GM18867 (cell line): ENCODE measurements around the gene DIP2C.

Experiments
- ATAC-seq: cut with Tn5 transposase; IDR thresholded peaks from one replicate; pipeline ENCODE4 v1.9.1; 2021; ENCODE audit warnings: mild to moderate bottlenecking, moderate library complexity; ENCODE audit not compliant: unreplicated experiment

The DIP2C gene

GRCh38 chr10:508726-509125 is 180.7 kb downstream of the DIP2C start:
- ATAC-seq = no peak

- ATAC-seq = no peak
Observed at GRCh38 chr10:507908-508444, 181.5 kb downstream of the DIP2C start.

- no peak for ATAC-seq
Observed at GRCh38 chr10:507355-507699, 182.1 kb downstream of the DIP2C start.

GRCh38 chr10:506451-507354 is 182.8 kb downstream of the DIP2C start:
- no peak for ATAC-seq

GRCh38 chr10:505419-505818 is 184.0 kb downstream of the DIP2C start:
- ATAC-seq = no peak

GRCh38 chr10:504806-505205 is 184.7 kb downstream of the DIP2C start:
- ATAC-seq = no peak

- ATAC-seq = no peak
Observed at GRCh38 chr10:504121-504611, 185.3 kb downstream of the DIP2C start.

- ATAC-seq = no peak
Observed at GRCh38 chr10:501596-501995, 187.9 kb downstream of the DIP2C start.

- ATAC-seq = no peak
Observed at GRCh38 chr10:500876-501275, 188.6 kb downstream of the DIP2C start.

- ATAC-seq = no peak
Observed at GRCh38 chr10:499991-500390, 189.5 kb downstream of the DIP2C start.

- no peak for ATAC-seq
Observed at GRCh38 chr10:498760-499435, 190.6 kb downstream of the DIP2C start.

- ATAC-seq = no peak
Observed at GRCh38 chr10:497898-498451, 191.5 kb downstream of the DIP2C start.

GRCh38 chr10:497289-497688 is 192.2 kb downstream of the DIP2C start:
- no peak for ATAC-seq

GRCh38 chr10:494556-494955 is 194.9 kb downstream of the DIP2C start:
- no peak for ATAC-seq

- ATAC-seq = no peak
Observed at GRCh38 chr10:494149-494542, 195.3 kb downstream of the DIP2C start.

- no peak for ATAC-seq
Observed at GRCh38 chr10:493391-494148, 195.9 kb downstream of the DIP2C start.

GRCh38 chr10:492836-493235 is 196.6 kb downstream of the DIP2C start:
- no peak for ATAC-seq

- ATAC-seq = no peak
Observed at GRCh38 chr10:491667-492424, 197.6 kb downstream of the DIP2C start.

GRCh38 chr10:490891-491571 is 198.4 kb downstream of the DIP2C start:
- ATAC-seq = no peak

- no peak for ATAC-seq
Observed at GRCh38 chr10:490256-490655, 199.2 kb downstream of the DIP2C start.
